Dedifferentiated amniotic fluid mesenchymal stem cell (primary cell): ENCODE results near the gene ADCYAP1R1.
A peak's percentile ranks its signal among the peaks of the same experiment; 100 is the strongest.
"Not testable (repeated sequence)": the region's sequence is repeated elsewhere in the genome, so short reads cannot be mapped to it uniquely, and the experiment has no call there.

ENCODE experiments used
- DNase-seq: peaks from one replicate; pipeline ENCODE4 v3.0.0-alpha.2; 2016; ENCODE audit errors: extremely low spot score

ADCYAP1R1 gene

GRCh38 chr7:31134246-31135188 lies 82.4 kb downstream of the ADCYAP1R1 start:
- DNase-seq = peak; percentile 76

DNA sequence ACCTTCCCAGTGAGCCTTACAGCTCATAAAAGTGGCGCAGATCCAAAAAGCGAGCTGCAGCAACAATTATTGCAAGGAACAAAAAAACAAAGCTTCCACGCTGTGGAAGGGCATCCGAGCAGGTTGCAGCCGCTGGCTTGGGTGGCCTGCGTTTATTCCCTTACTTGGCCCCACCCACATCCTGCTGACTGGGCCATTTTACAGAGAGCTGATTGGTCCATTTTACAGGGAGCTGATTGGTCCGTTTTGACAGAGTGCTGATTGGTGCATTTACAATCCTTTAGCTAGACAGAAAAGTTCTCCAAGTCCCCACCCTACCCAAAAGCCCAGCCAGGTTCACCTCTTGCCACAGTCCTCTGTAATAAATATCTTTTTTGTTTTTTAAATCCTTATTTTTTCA lies 85.1 kb downstream of the ADCYAP1R1 start:
- no peak for DNase-seq

DNA sequence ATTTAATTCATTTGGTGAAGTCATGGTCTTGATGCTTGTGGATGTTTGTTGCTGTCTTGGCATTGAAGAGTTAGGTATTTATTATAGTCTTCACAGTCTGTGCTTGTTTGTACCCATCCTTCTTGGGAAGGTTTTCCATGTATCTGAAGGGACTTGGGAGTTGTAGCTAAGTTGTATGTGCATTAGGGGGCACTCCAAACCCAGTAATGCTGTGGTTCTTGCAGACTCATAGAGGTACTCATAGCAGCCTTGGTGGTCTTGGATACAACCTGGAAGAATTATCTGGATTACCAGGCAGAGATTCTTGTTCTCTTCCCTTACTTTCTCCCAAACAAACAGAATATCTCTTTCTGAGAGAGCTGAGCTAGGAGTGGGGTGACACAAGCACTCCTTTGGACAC lies 93.2 kb downstream of the ADCYAP1R1 start:
- no peak for DNase-seq

DNA sequence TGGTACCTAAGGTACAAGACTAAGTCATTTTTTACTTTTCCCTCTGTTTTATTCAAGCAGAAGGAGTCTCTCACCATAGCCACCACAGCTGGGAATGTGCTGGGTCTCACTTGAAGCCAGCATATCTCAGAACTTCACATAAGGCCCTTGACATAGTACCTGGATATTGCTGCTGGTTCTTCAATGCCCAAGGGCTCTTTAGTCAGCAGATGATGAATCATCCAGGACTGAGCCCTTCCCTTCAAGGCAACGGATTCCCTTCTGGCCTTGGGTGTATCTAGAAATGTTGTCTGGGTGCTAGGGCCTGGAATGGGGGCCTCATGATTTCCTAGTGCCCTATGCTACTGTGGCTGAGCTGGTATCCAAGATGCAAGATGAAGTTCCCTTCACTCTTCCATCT lies 93.9 kb downstream of the ADCYAP1R1 start:
- no peak for DNase-seq

DNA sequence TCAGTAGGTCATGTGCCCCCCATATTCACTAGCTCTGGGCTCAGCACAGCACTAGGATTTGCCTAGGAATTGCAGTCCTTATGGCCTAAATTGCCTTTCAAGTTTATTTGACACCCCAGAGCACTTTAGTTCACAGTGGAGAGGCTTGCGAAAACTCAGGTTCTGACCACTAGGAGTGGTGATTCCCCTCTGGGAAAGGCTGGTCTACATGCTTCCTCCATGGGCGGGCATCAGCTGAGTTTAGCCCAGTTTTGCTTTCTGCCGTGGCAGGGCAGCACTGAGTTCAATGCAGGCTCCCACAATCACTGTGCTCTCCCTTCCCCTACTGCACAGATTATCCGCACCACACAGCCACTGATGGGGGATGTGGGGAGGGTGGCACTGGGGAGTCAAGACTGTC lies 94.4 kb downstream of the ADCYAP1R1 start:
- DNase-seq = no peak

DNA sequence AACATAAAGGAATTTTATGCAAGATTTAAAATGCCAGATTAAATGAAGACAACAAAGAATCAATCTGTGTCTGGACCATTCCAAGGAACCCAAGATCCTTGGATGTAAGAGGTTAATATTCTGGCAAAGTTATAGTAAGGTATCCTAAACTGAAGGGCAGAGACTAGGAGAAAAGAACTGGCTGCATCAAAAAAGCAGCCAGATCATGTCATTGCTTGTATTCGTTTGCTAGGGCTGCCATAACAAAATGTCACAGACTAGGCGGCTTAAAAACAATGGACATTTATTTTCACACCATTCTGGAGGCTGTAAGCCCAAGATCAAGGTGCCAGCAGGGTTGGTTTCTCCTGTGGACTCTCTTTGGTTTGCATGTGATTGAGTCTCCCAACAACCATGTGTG lies 99.7 kb downstream of the ADCYAP1R1 start:
- no peak for DNase-seq

- DNase-seq = not testable (repeated sequence)
Measured at GRCh38 chr7:31153318-31153717, 101.2 kb downstream of the ADCYAP1R1 start.

DNA sequence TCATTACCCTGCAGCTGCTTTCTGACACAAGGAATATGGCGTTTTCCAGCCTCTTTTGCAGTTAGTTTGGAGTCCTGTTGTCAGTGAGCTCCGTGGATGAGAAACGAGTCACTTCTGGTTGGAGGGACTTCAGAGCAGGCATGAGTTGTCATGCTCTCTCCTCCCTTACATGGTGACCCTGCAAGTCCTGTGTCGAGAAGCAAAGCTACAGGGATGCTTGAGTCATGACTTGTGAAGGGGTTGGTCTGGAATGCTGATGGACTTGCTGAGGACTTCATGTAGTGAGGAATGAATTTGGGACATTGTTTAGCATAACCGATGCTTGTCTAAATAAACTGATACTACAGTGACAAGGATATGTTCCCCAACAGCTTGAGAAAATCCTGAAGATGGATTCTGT lies 108.8 kb downstream of the ADCYAP1R1 start:
- no peak for DNase-seq
